RWPE1 (cell line): ENCODE results near the gene USH1G.
"Not testable (repeated sequence)": the region's sequence is repeated elsewhere in the genome, so short reads cannot be mapped to it uniquely, and the experiment has no call there.

Source experiments
- CTCF ChIA-PET: fragments of 350-600 bp; sonication (Branson Sonifier 250); formaldehyde crosslinking; extraction: SDS; loops from one replicate; lab custom pipeline; 2021; lab: Yijun Ruan, JAX
- POLR2A ChIA-PET: fragments of 400-600 bp; formaldehyde crosslinking; extraction: SDS; loops from one replicate; lab custom pipeline; 2020; ENCODE audit warnings: antibody characterized with exemption; ENCODE audit not compliant: low non-redundant PET; lab: Yijun Ruan, JAX
- DNase-seq: peaks from one replicate; pipeline ENCODE4 v3.0.0; 2012; ENCODE audit warnings: low spot score
- H3K27ac ChIP-seq: fragments of 450-650 bp; 2 replicates; pipeline ENCODE4 v1.5.1; 2017
- CTCF ChIP-seq: fragments of 450-650 bp; conservative IDR thresholded peaks from 2 replicates; pipeline ENCODE4 v1.5.1; 2017; ENCODE audit warnings: low read depth, mild to moderate bottlenecking

The USH1G gene

GRCh38 chr17:74916136-74916850 is 6.8 kb downstream of the USH1G start:
- no peak overlapping the region for H3K27ac ChIP-seq
- TF ChIP-seq CTCF, result no peak
- POLR2A ChIA-PET, result no interaction called here
- DNase-seq, result no peak
- CTCF ChIA-PET, result interaction anchor here (0.5 to 0.6 kb wide), 3 partner anchors 10 to 589 kb away, joined by 3 read pairs; no protein-coding TSS in a partner anchor

- POLR2A ChIA-PET, H3K27ac ChIP-seq, CTCF ChIA-PET, DNase-seq: not testable (repeated sequence)
Observed at GRCh38 chr17:74911423-74911822, 11.6 kb downstream of the USH1G start.

- H3K27ac ChIP-seq, DNase-seq, POLR2A ChIA-PET: not testable (repeated sequence)
- CTCF ChIA-PET, result interaction anchor here (0.6 kb wide), 1 partner anchor 18 kb away, joined by 3 read pairs; no protein-coding TSS in a partner anchor
Observed at GRCh38 chr17:74909097-74909496, 14.0 kb downstream of the USH1G start.

GRCh38 chr17:74907012-74907411 is 16.0 kb downstream of the USH1G start:
- ChIA-PET CTCF (interaction anchor here (1.6 kb wide), 1 partner anchor 51 kb away, joined by 4 read pairs; no protein-coding TSS in a partner anchor), POLR2A (no interaction called here)
- no peak for TF ChIP-seq CTCF
- no peak overlapping the region for H3K27ac ChIP-seq
- no peak for DNase-seq

- H3K27ac ChIP-seq, POLR2A ChIA-PET, DNase-seq: not testable (repeated sequence)
- CTCF ChIA-PET, result interaction anchor here (0.6 to 1.6 kb wide), 3 partner anchors 10 to 55 kb away, joined by 3 to 6 read pairs (median 4); no protein-coding TSS in a partner anchor
Observed at GRCh38 chr17:74906214-74906793, 16.8 kb downstream of the USH1G start.

- no peak overlapping the region for H3K27ac ChIP-seq
- ChIA-PET POLR2A (no interaction called here), CTCF (no interaction called here)
- no peak for TF ChIP-seq CTCF
- no peak for DNase-seq
Observed at GRCh38 chr17:74904687-74905409, 18.2 kb downstream of the USH1G start.

- TF ChIP-seq CTCF, result no peak
- no peak for DNase-seq
- CTCF ChIA-PET, result interaction anchor here (0.7 kb wide), 1 partner anchor 172 kb away, joined by 3 read pairs; no protein-coding TSS in a partner anchor
- no peak overlapping the region for H3K27ac ChIP-seq
- POLR2A ChIA-PET, result no interaction called here
Observed at GRCh38 chr17:74903671-74904070, 19.4 kb downstream of the USH1G start.

GRCh38 chr17:74903034-74903433 is 20.0 kb downstream of the USH1G start:
- POLR2A ChIA-PET, result no interaction called here
- CTCF ChIA-PET, result interaction anchor here (0.6 to 1.2 kb wide), 2 partner anchors 21 to 97 kb away, joined by 3 read pairs; partner anchors contain the start of gene OTOP2
- no peak for DNase-seq
- no peak for TF ChIP-seq CTCF
- no peak overlapping the region for H3K27ac ChIP-seq
